GM18520 (cell line): Measurements from ENCODE around the gene DDX31.

Experiments
- ATAC-seq: cut with Tn5 transposase; IDR thresholded peaks from one replicate; pipeline ENCODE4 v1.9.1; 2021; ENCODE audit not compliant: unreplicated experiment

The DDX31 gene

GRCh38 chr9:132548751-132549640 lies 120.8 kb downstream of the DDX31 start:
- no peak for ATAC-seq

GRCh38 chr9:132547976-132548730 lies 121.6 kb downstream of the DDX31 start:
- ATAC-seq: no peak

- ATAC-seq: no peak
Measured at GRCh38 chr9:132547436-132547835, 122.3 kb downstream of the DDX31 start.

- no peak for ATAC-seq
Measured at GRCh38 chr9:132547052-132547431, 122.7 kb downstream of the DDX31 start.

GRCh38 chr9:132546148-132547051 lies 123.4 kb downstream of the DDX31 start:
- ATAC-seq: no peak

- no peak for ATAC-seq
Measured at GRCh38 chr9:132545578-132545977, 124.2 kb downstream of the DDX31 start.

GRCh38 chr9:132543960-132544359 lies 125.8 kb downstream of the DDX31 start:
- no peak for ATAC-seq

GRCh38 chr9:132543251-132543650 lies 126.5 kb downstream of the DDX31 start:
- no peak for ATAC-seq
